ENCODE measurements around the gene CYSTM1.

GRCh38 chr5:140225396-140225795 lies 50.4 kb downstream of the CYSTM1 start:
- TF ChIP-seq, protein P1, sequence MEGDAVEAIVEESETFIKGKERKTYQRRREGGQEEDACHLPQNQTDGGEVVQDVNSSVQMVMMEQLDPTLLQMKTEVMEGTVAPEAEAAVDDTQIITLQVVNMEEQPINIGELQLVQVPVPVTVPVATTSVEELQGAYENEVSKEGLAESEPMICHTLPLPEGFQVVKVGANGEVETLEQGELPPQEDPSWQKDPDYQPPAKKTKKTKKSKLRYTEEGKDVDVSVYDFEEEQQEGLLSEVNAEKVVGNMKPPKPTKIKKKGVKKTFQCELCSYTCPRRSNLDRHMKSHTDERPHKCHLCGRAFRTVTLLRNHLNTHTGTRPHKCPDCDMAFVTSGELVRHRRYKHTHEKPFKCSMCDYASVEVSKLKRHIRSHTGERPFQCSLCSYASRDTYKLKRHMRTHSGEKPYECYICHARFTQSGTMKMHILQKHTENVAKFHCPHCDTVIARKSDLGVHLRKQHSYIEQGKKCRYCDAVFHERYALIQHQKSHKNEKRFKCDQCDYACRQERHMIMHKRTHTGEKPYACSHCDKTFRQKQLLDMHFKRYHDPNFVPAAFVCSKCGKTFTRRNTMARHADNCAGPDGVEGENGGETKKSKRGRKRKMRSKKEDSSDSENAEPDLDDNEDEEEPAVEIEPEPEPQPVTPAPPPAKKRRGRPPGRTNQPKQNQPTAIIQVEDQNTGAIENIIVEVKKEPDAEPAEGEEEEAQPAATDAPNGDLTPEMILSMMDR (IDR thresholded peaks at IDR 0.05; ENCODE audit: low read depth, low read length, missing input control) = no peak
- TF ChIP-seq, protein P2, sequence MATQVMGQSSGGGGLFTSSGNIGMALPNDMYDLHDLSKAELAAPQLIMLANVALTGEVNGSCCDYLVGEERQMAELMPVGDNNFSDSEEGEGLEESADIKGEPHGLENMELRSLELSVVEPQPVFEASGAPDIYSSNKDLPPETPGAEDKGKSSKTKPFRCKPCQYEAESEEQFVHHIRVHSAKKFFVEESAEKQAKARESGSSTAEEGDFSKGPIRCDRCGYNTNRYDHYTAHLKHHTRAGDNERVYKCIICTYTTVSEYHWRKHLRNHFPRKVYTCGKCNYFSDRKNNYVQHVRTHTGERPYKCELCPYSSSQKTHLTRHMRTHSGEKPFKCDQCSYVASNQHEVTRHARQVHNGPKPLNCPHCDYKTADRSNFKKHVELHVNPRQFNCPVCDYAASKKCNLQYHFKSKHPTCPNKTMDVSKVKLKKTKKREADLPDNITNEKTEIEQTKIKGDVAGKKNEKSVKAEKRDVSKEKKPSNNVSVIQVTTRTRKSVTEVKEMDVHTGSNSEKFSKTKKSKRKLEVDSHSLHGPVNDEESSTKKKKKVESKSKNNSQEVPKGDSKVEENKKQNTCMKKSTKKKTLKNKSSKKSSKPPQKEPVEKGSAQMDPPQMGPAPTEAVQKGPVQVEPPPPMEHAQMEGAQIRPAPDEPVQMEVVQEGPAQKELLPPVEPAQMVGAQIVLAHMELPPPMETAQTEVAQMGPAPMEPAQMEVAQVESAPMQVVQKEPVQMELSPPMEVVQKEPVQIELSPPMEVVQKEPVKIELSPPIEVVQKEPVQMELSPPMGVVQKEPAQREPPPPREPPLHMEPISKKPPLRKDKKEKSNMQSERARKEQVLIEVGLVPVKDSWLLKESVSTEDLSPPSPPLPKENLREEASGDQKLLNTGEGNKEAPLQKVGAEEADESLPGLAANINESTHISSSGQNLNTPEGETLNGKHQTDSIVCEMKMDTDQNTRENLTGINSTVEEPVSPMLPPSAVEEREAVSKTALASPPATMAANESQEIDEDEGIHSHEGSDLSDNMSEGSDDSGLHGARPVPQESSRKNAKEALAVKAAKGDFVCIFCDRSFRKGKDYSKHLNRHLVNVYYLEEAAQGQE (IDR thresholded peaks at IDR 0.05) = no peak
- TF ChIP-seq YY1 (IDR thresholded peaks at IDR 0.05) = no peak
- no peak for TF ChIP-seq EGR1 (IDR thresholded peaks at IDR 0.05; ENCODE audit: low read depth in 2 of 2)
- no peak for TF ChIP-seq RAD21 (IDR thresholded peaks at IDR 0.05)
- TF ChIP-seq, protein P3, sequence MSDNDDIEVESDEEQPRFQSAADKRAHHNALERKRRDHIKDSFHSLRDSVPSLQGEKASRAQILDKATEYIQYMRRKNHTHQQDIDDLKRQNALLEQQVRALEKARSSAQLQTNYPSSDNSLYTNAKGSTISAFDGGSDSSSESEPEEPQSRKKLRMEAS (IDR thresholded peaks at IDR 0.05) = no peak
- no peak for TF ChIP-seq TAF1 (conservative IDR thresholded peaks at IDR 0.05)
- TF ChIP-seq HNF4A (conservative IDR thresholded peaks at IDR 0.05) = peak; percentile 38 to 43
